Lung (tissue), 12 donors: ENCODE results near the gene KCND2. TPM values are rescaled to one million over a fixed set of nuclear protein-coding genes. Genes with fewer than 3 reads are reported as not detected.

ENCODE experiments used
- ATAC-seq: fragments of 200-7000 bp; cut with Tn5 transposase; one replicate; pipeline ENCODE4 v1.9.1; 2020; ENCODE audit warnings: moderate number of reproducible peaks; ENCODE audit not compliant: insufficient read depth, low FRiP score
- DNase-seq, 3 donors: peaks; one replicate each; pipeline ENCODE4 v3.0.0-alpha.2; 2013 to 2017
- H3K27ac ChIP-seq, 2 donors: one replicate each; pipeline ENCODE4 v1.5.1; 2013; ENCODE audit warnings: mild to moderate bottlenecking in 2 of 2, moderate library complexity in 2 of 2, control low read depth in 1 of 2, inconsistent platforms in 1 of 2, low read depth in 1 of 2, low read length in 1 of 2
- H3K27me3 ChIP-seq, 3 donors: one replicate each; pipeline ENCODE4 v1.5.1; 2013; ENCODE audit warnings: low read length in 2 of 3; ENCODE audit not compliant: control insufficient read depth in 3 of 3, insufficient read depth in 3 of 3
- H3K36me3 ChIP-seq, 4 donors: one replicate each; pipeline ENCODE4 v1.5.1; 2013; ENCODE audit warnings: low read length in 4 of 4, mild to moderate bottlenecking in 1 of 4, moderate library complexity in 1 of 4; ENCODE audit not compliant: control insufficient read depth in 4 of 4, insufficient read depth in 4 of 4
- H3K4me1 ChIP-seq, 5 donors: one replicate each; pipeline ENCODE4 v1.5.1; 2013; ENCODE audit warnings: low read length in 5 of 5, mild to moderate bottlenecking in 2 of 5, moderate library complexity in 1 of 5; ENCODE audit not compliant: control insufficient read depth in 5 of 5, insufficient read depth in 5 of 5
- H3K4me3 ChIP-seq: one replicate; pipeline ENCODE4 v1.5.1; 2013; ENCODE audit warnings: mild to moderate bottlenecking, control low read depth, moderate library complexity
- H3K9ac ChIP-seq, 2 donors: one replicate each; pipeline ENCODE4 v1.5.1; 2013; ENCODE audit warnings: low read length in 2 of 2, control low read depth in 1 of 2; ENCODE audit not compliant: insufficient read depth in 1 of 2
- H3K9me3 ChIP-seq, 4 donors: one replicate each; pipeline ENCODE4 v1.5.1; 2013; ENCODE audit warnings: low read length in 3 of 4, mild to moderate bottlenecking in 1 of 4, moderate library complexity in 1 of 4; ENCODE audit not compliant: control insufficient read depth in 4 of 4, insufficient read depth in 3 of 4
- WGBS, 2 donors: extraction: QIAGEN DNeasy Blood & Tissue Kit; methylation state at CpG; one replicate each; pipeline ENCODE4 v1.1.7; 2013; 5-methylcytosine and 5-hydroxymethylcytosine counted together
- polyA plus RNA-seq, 2 donors: library from polyadenylated mRNA; stranded (reverse); fragments of 200-250 nt; gene quantifications; one replicate each; pipeline ENCODE4 v1.2.1, GENCODE V29; 2013
- total RNA-seq, 2 donors: library from RNA; depleted of rRNA in 1 of 2; stranded (reverse); fragments of >200 nt in 1 of 2; gene quantifications; one replicate each; pipeline ENCODE4 v1.2.1, GENCODE V29; 2014 to 2021
- TF ChIP-seq, protein P1 (sequence below): IDR thresholded peaks from 2 replicates; pipeline ENCODE4 v1.5.1; 2012; ENCODE audit warnings: mild to moderate bottlenecking; ENCODE audit errors: control extremely low read depth, extremely low read depth
- donor health status: control.
- donor health status: control.
- donor health status: Bipolar disorder and iron deficiency.
- donor health status: healthy.
- donor health status: DM: yes; HTN: yes; CAD: no.

KCND2 gene
- total and polyA plus RNA-seq, 4 donors: 0.03 to 1.1 (median 0.10) TPM

DNA sequence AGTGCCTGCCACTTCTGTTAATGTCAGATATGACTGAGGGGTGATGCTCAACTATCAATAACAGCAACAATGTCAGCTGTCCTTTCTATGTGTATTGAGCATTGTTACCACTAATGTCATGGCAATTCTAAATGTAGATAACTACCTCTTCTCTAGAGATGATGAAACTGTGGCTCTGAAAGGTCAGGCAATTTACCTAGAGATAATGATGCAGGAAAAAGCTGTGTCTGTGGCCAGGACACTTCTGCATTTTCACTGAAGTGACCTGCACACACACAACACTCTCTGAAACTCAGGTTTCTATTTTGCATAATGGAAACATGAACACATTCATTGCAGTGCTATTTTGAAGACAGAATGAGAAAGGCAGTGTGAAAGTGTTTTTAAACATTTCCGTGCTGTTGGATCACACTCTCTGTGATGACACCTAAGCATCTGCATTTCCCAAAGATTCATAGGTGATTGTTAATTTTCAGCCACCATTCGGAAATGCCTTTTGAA lies 148.2 kb downstream of the KCND2 start:
- Histone ChIP-seq H3K27ac (no peak overlapping the region), H3K9me3 (no peaks in the 10 kb centered on the region), H3K4me1 (no peaks in the 10 kb centered on the region), H3K4me3 (no peak overlapping the region), H3K36me3 (no peaks in the 10 kb centered on the region), H3K9ac (no peak overlapping the region), H3K27me3 (no peaks in the 10 kb centered on the region)
- TF ChIP-seq, protein P1, sequence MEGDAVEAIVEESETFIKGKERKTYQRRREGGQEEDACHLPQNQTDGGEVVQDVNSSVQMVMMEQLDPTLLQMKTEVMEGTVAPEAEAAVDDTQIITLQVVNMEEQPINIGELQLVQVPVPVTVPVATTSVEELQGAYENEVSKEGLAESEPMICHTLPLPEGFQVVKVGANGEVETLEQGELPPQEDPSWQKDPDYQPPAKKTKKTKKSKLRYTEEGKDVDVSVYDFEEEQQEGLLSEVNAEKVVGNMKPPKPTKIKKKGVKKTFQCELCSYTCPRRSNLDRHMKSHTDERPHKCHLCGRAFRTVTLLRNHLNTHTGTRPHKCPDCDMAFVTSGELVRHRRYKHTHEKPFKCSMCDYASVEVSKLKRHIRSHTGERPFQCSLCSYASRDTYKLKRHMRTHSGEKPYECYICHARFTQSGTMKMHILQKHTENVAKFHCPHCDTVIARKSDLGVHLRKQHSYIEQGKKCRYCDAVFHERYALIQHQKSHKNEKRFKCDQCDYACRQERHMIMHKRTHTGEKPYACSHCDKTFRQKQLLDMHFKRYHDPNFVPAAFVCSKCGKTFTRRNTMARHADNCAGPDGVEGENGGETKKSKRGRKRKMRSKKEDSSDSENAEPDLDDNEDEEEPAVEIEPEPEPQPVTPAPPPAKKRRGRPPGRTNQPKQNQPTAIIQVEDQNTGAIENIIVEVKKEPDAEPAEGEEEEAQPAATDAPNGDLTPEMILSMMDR: no peak
- DNase-seq (no peak), ATAC-seq (no peak)
- WGBS, 2 donors: 85 to 88% methylated on average over 2 of the region's 2 CpGs

DNA sequence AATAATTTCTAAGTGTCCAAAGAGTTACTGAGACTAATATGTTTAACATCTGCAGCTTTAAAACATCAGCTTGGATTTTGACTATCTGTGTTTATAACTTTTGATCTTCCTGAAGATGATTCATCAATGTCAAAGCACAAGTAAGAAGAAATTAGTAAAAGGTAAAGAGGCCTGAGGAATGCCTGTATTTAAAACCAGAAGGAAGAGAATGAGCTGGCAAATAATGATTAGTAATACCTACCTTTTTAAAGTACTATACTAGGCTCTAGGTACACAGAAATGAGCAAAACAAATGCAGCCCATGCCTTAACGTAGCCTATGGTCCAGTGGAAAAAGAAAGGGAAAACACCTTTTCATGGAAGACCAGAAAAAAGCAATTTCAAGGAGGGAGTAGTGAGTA lies 158.0 kb downstream of the KCND2 start:
- ATAC-seq: no peak
- no peaks in the 10 kb centered on the region for H3K9me3 ChIP-seq
- no peaks in the 10 kb centered on the region for H3K36me3 ChIP-seq
- H3K4me1 ChIP-seq: no peaks in the 10 kb centered on the region
- no peak overlapping the region for H3K9ac ChIP-seq
- DNase-seq: no peak
- H3K4me3 ChIP-seq: no peak overlapping the region
- TF ChIP-seq, protein P1: no peak
- 78 to 81% methylated on average over 1 of the region's 1 CpG for WGBS, 2 donors
- no peak overlapping the region for H3K27ac ChIP-seq
- H3K27me3 ChIP-seq: no peaks in the 10 kb centered on the region

DNA sequence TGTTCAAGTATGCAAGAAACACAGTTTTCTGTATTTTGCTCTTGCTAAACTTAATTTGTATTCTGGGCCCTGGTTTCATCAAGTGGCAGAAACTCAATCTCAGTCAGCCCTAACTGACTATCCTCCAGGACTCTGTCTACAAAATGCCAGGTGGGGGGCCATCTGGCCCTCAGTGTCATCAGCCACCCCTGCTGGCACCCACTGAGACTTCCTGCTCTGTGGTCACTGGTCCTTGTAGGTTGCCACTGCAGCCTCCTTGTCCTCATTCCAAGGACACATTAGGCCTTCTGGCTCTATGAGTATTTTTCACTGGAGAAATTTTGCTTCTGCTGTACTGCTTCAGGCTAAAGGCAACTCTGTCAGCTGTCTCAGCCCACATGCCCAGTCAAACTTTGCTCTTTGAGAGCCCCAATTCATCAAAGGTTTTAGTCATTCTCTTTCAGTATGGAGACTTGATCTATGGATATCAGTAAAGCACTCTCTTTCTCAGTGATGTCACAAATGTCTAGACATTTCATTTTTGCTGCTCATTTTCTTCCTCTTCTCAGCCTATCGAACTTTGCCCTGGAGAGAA lies 163.6 kb downstream of the KCND2 start:
- TF ChIP-seq, protein P1: no peak
- no peak overlapping the region for H3K4me3 ChIP-seq
- H3K9ac ChIP-seq: no peak overlapping the region
- H3K4me1 ChIP-seq: no peaks in the 10 kb centered on the region
- no peaks in the 10 kb centered on the region for H3K9me3 ChIP-seq
- DNase-seq: no peak
- H3K27me3 ChIP-seq: no peaks in the 10 kb centered on the region
- no peak for ATAC-seq
- H3K36me3 ChIP-seq: no peaks in the 10 kb centered on the region
- WGBS, 2 donors: 78 to 85% methylated on average over 1 of the region's 1 CpG
- no peak overlapping the region for H3K27ac ChIP-seq

DNA sequence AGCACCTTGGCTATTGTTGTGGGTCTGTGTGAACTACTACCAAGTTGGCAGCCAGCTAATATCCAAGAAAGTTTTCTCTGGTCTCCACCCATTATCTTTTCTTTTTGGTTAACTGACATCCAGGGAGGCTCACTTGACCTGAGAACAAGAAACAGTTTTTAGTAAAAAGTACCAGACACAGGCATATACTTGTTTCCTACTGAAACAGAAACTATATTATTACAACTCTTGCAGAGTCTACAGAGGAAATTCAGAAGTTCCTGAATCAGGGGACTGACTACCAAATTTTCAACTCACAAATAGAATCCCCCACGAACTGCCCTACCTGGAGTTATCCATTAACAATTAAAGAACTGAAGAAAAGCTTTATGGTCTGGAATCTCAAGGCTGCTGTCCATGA lies 168.9 kb downstream of the KCND2 start:
- ATAC-seq (no peak), DNase-seq (no peak)
- no peak overlapping the region for H3K9ac ChIP-seq
- H3K36me3 ChIP-seq: no peaks in the 10 kb centered on the region
- H3K27me3 ChIP-seq: no peaks in the 10 kb centered on the region
- no peak overlapping the region for H3K27ac ChIP-seq
- WGBS, 2 donors: 34 to 35% methylated on average over 1 of the region's 1 CpG
- H3K9me3 ChIP-seq: no peaks in the 10 kb centered on the region
- H3K4me3 ChIP-seq: no peak overlapping the region
- TF ChIP-seq, protein P1: no peak
- H3K4me1 ChIP-seq: no peaks in the 10 kb centered on the region
